ENCODE data around the gene CMIP.

Gene CMIP

GRCh38 chr16:81629896-81630634 lies 185.5 kb downstream of the CMIP start:
- no peak for DNase-seq

- DNase-seq = no peak
These were observed 186.0 kb downstream of the CMIP start for GRCh38 chr16:81630635-81631031.

- DNase-seq = peak in 18 of 56 donors; percentile 6 to 64 (median 27)
These were observed 188.0 kb downstream of the CMIP start for GRCh38 chr16:81632392-81633146.

GRCh38 chr16:81633147-81633619 lies 188.6 kb downstream of the CMIP start:
- DNase-seq = peak in 2 of 56 donors; percentile 25 to 36

- no peak for DNase-seq
These were observed 189.2 kb downstream of the CMIP start for GRCh38 chr16:81633680-81634379.

- DNase-seq = no peak
These were observed 189.9 kb downstream of the CMIP start for GRCh38 chr16:81634380-81635062.

- DNase-seq = no peak
These were observed 190.7 kb downstream of the CMIP start for GRCh38 chr16:81635063-81635937.

- DNase-seq = no peak
These were observed 191.8 kb downstream of the CMIP start for GRCh38 chr16:81636298-81636993.

GRCh38 chr16:81637336-81638235 lies 193.0 kb downstream of the CMIP start:
- DNase-seq = no peak

GRCh38 chr16:81638286-81638945 lies 193.8 kb downstream of the CMIP start:
- no peak for DNase-seq

- DNase-seq = no peak
These were observed 194.7 kb downstream of the CMIP start for GRCh38 chr16:81639348-81639747.

GRCh38 chr16:81639931-81640680 lies 195.5 kb downstream of the CMIP start:
- no peak for DNase-seq

GRCh38 chr16:81640681-81641070 lies 196.1 kb downstream of the CMIP start:
- no peak for DNase-seq

- peak in 13 of 56 donors; percentile 11 to 62 (median 25) for DNase-seq
These were observed 196.9 kb downstream of the CMIP start for GRCh38 chr16:81641395-81642106.

GRCh38 chr16:81642107-81642436 lies 197.5 kb downstream of the CMIP start:
- DNase-seq = no peak

GRCh38 chr16:81642943-81643342 lies 198.3 kb downstream of the CMIP start:
- no peak for DNase-seq

GRCh38 chr16:81645266-81645694 lies 200.7 kb downstream of the CMIP start:
- DNase-seq = peak in 53 of 56 donors; percentile 6 to 84 (median 57)
